ENCODE measurements around the gene SURF1.
"Not testable (repeated sequence)": the region's sequence is repeated elsewhere in the genome, so short reads cannot be mapped to it uniquely, and the experiment has no call there.

DNA sequence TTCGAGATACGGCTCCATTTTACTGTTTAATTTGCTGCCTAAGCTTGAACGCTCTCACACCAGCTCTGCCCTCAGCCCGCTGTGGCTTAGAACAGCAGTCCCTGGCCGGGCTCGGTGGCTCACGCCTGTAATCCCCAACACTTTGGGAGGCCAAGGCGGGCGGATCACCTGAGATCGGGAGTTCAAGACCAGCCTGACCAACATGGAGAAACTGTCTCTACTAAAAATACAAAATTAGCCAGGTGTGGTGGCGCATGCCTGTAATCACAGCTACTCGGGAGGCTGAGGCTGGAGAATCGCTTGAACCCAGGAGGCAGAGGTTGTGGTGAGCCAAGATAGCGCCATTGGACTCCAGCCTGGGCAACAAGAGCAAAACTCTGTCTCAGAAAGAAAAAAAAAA is 21.0 kb upstream of the SURF1 start:
- TF ChIP-seq POLR2AphosphoS5 (IDR thresholded peaks at IDR 0.05; ENCODE audit: low read depth, low read length); POLR2A (IDR thresholded peaks at IDR 0.05; ENCODE audit: low read depth, low read length); TAF1 (IDR thresholded peaks at IDR 0.05; ENCODE audit: low read depth, low read length); SPI1 (IDR thresholded peaks at IDR 0.05; ENCODE audit: low read depth, low read length); PAX5 (IDR thresholded peaks at IDR 0.05; ENCODE audit: insufficient read depth, low read length, severe bottlenecking): not testable (repeated sequence)

All from GM12891 (cell line).